HEK293 (cell line): ENCODE data around the gene CSF2.
A peak's percentile ranks its signal among the peaks of the same experiment; 100 is the strongest.

ENCODE experiments used
- CTCF ChIA-PET: fragments of 350-600 bp; formaldehyde crosslinking; extraction: SDS; loops from one replicate; lab custom pipeline; 2021; ENCODE audit warnings: antibody characterized with exemption; lab: Yijun Ruan, JAX
- POLR2A ChIA-PET: fragments of 300-600 bp; formaldehyde crosslinking; extraction: SDS; loops from one replicate; lab custom pipeline; 2020; ENCODE audit warnings: antibody characterized with exemption, inconsistent platforms; lab: Yijun Ruan, JAX
- H3K27ac ChIP-seq: fragments of 200-500 bp; sonication (Bioruptor generic); 2 replicates; pipeline ENCODE4 v1.5.1; 2014; ENCODE audit warnings: low read depth, low read length, control low read depth, inconsistent platforms; ENCODE audit errors: extremely low read depth
- H3K36me3 ChIP-seq, 2 experiments: fragments of 200-500 bp in 1 of 2; sonication (Bioruptor generic) in 1 of 2; 1 replicate in 1 of 2; 2 replicates in 1 of 2; pipeline ENCODE4 v1.5.1; 2014 to 2017; ENCODE audit warnings: inconsistent platforms in 2 of 2, low read length in 2 of 2; ENCODE audit not compliant: control insufficient read depth in 2 of 2, insufficient read depth in 1 of 2
- H3K4me1 ChIP-seq: fragments of 200-500 bp; sonication (Bioruptor generic); 2 replicates; pipeline ENCODE4 v1.5.1; 2014; ENCODE audit warnings: mild to moderate bottlenecking, low read length, inconsistent platforms; ENCODE audit not compliant: control insufficient read depth, insufficient read depth
- H3K4me3 ChIP-seq: 2 replicates; pipeline ENCODE4 v1.5.1; 2011; ENCODE audit warnings: low read depth, mild to moderate bottlenecking, control low read depth, low read length, moderate library complexity
- H3K9me3 ChIP-seq: fragments of 200-500 bp; sonication (Bioruptor generic); 2 replicates; pipeline ENCODE4 v1.5.1; 2014; ENCODE audit warnings: low read depth, low read length, inconsistent platforms; ENCODE audit not compliant: control insufficient read depth, insufficient read depth
- GLIS1 ChIP-seq: fragments of 450-650 bp; formaldehyde crosslinking; IDR thresholded peaks from 2 replicates; pipeline ENCODE4 v1.5.1; 2016; ENCODE audit warnings: missing biosample characterization, missing genetic modification characterization
- GLIS2 ChIP-seq: fragments of 450-650 bp; formaldehyde crosslinking; IDR thresholded peaks from 2 replicates; pipeline ENCODE4 v1.5.1; 2016; ENCODE audit warnings: missing biosample characterization, missing genetic modification characterization
- KLF10 ChIP-seq: fragments of 450-650 bp; IDR thresholded peaks from 2 replicates; pipeline ENCODE4 v1.5.1; 2018; ENCODE audit warnings: missing biosample characterization, mild to moderate bottlenecking, missing genetic modification characterization
- KLF17 ChIP-seq: fragments of 450-650 bp; formaldehyde crosslinking; IDR thresholded peaks from 2 replicates; pipeline ENCODE4 v1.5.1; 2016; ENCODE audit warnings: missing biosample characterization, missing genetic modification characterization
- MYNN ChIP-seq: fragments of 450-650 bp; formaldehyde crosslinking; IDR thresholded peaks from 2 replicates; pipeline ENCODE4 v1.5.1; 2016; ENCODE audit warnings: missing biosample characterization, missing genetic modification characterization, borderline replicate concordance
- PRDM10 ChIP-seq: fragments of 450-650 bp; formaldehyde crosslinking; IDR thresholded peaks from 2 replicates; pipeline ENCODE4 v1.5.1; 2016; ENCODE audit warnings: missing biosample characterization, missing genetic modification characterization
- PRDM6 ChIP-seq: fragments of 450-650 bp; formaldehyde crosslinking; IDR thresholded peaks from 2 replicates; pipeline ENCODE4 v1.5.1; 2017; ENCODE audit warnings: missing biosample characterization, missing genetic modification characterization
- ZBTB48 ChIP-seq: fragments of 450-650 bp; formaldehyde crosslinking; IDR thresholded peaks from 2 replicates; pipeline ENCODE4 v1.5.1; 2016; ENCODE audit warnings: missing biosample characterization, missing genetic modification characterization
- ZNF335 ChIP-seq: fragments of 450-650 bp; formaldehyde crosslinking; conservative IDR thresholded peaks from 2 replicates; pipeline ENCODE4 v1.5.1; 2016; ENCODE audit warnings: missing biosample characterization, missing genetic modification characterization
- ZNF350 ChIP-seq: fragments of 450-650 bp; formaldehyde crosslinking; IDR thresholded peaks from 2 replicates; pipeline ENCODE4 v1.5.0; 2017; ENCODE audit warnings: missing biosample characterization, mild to moderate bottlenecking, missing genetic modification characterization
- ZNF433 ChIP-seq: fragments of 450-650 bp; formaldehyde crosslinking; IDR thresholded peaks from 2 replicates; pipeline ENCODE4 v1.5.1; 2016; ENCODE audit warnings: missing biosample characterization, missing genetic modification characterization, low read depth
- ZNF518A ChIP-seq: fragments of 450-650 bp; formaldehyde crosslinking; conservative IDR thresholded peaks from 2 replicates; pipeline ENCODE4 v1.5.1; 2016; ENCODE audit warnings: low read depth, missing biosample characterization, missing genetic modification characterization
- ZNF571 ChIP-seq: fragments of 450-650 bp; formaldehyde crosslinking; IDR thresholded peaks from 2 replicates; pipeline ENCODE4 v1.5.0; 2017; ENCODE audit warnings: missing biosample characterization, missing genetic modification characterization
- ZNF692 ChIP-seq: fragments of 450-650 bp; formaldehyde crosslinking; IDR thresholded peaks from 2 replicates; pipeline ENCODE4 v1.5.1; 2016; ENCODE audit warnings: missing biosample characterization, missing genetic modification characterization

CSF2 gene

GRCh38 chr5:132087661-132088060 is 14.1 kb downstream of the CSF2 start:
- no peaks in the 10 kb centered on the region for H3K9me3 ChIP-seq
- TF ChIP-seq PRDM6 (tag by site-specific recombination) (no peak), ZNF350 (tag by site-specific recombination) (no peak), ZNF571 (no peak), ZNF433 (tag by site-specific recombination) (no peak), GLIS1 (tag by site-specific recombination) (no peak), GLIS2 (no peak), MYNN (no peak), KLF10 (no peak)
- TF ChIP-seq, all 188 proteins: peak for 0
- Histone ChIP-seq H3K36me3 (no peaks in the 10 kb centered on the region), H3K27ac (no peak overlapping the region), H3K4me1 (0 out of 2 replicates have a peak, but pooled peaks cover 6% of the 10 kb centered on the region), H3K4me3 (no peak overlapping the region)
- ChIA-PET CTCF (no interaction called here), POLR2A (no interaction called here)

GRCh38 chr5:132089363-132089762 is 15.8 kb downstream of the CSF2 start:
- Histone ChIP-seq H3K9me3 (no peaks in the 10 kb centered on the region), H3K27ac (no peak overlapping the region), H3K4me1 (0 out of 2 replicates have a peak, but pooled peaks cover 6% of the 10 kb centered on the region), H3K4me3 (no peak overlapping the region), H3K36me3 (no peaks in the 10 kb centered on the region)
- POLR2A ChIA-PET: no interaction called here
- CTCF ChIA-PET: interaction anchor here (0.6 kb wide), 1 partner anchor 673 kb away, joined by 4 read pairs; no protein-coding TSS in a partner anchor
- no peak for TF ChIP-seq KLF17 (tag by site-specific recombination)

- CTCF ChIA-PET: no interaction called here
Observed at GRCh38 chr5:132090107-132090506, 16.5 kb downstream of the CSF2 start.

More at GRCh38 chr5:132090107-132090506, 16.5 kb downstream of the CSF2 start:
- Histone ChIP-seq H3K9me3 (no peaks in the 10 kb centered on the region), H3K36me3 (no peaks in the 10 kb centered on the region), H3K4me3 (no peak overlapping the region), H3K27ac (no peak overlapping the region), H3K4me1 (0 out of 2 replicates have a peak, but pooled peaks cover 6% of the 10 kb centered on the region)
- TF ChIP-seq ZNF518A: no peak
- peak; percentile 75 for TF ChIP-seq ZBTB48 (tag by site-specific recombination)
- 0 out of 2 replicates have a peak, but pooled peaks have one; percentile 21 for TF ChIP-seq ZNF335 (tag by site-specific recombination)
- peak; percentile 79 for TF ChIP-seq PRDM10 (tag by site-specific recombination)
- TF ChIP-seq ZNF692: peak; percentile 68; the same call in 1 of the 2 replicates
- POLR2A ChIA-PET: no interaction called here
